ENCODE measurements around the gene SLC25A30.
"Not testable (repeated sequence)": the region's sequence is repeated elsewhere in the genome, so short reads cannot be mapped to it uniquely, and the experiment has no call there.

Gene SLC25A30

DNA sequence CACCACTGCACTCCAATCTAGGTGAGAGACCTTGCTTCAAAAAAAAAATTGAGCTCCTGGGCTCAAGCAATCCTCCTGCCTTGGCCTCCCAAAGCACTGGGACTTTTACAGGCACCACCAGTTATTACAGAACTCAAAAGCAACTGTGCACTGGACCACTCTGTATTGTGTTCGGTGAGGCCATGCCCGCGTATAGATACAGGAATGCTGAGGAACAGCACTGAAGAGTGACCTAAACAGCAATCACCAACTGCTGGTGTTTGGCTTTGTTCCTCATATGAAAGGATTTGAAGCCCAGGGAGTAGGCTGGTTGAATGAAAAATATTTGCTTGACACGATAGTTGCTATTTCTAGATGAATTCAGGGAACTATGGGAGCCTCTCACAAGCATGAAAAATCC, 29.5 kb downstream of the SLC25A30 start:
- TF ChIP-seq, protein P1, sequence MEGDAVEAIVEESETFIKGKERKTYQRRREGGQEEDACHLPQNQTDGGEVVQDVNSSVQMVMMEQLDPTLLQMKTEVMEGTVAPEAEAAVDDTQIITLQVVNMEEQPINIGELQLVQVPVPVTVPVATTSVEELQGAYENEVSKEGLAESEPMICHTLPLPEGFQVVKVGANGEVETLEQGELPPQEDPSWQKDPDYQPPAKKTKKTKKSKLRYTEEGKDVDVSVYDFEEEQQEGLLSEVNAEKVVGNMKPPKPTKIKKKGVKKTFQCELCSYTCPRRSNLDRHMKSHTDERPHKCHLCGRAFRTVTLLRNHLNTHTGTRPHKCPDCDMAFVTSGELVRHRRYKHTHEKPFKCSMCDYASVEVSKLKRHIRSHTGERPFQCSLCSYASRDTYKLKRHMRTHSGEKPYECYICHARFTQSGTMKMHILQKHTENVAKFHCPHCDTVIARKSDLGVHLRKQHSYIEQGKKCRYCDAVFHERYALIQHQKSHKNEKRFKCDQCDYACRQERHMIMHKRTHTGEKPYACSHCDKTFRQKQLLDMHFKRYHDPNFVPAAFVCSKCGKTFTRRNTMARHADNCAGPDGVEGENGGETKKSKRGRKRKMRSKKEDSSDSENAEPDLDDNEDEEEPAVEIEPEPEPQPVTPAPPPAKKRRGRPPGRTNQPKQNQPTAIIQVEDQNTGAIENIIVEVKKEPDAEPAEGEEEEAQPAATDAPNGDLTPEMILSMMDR (IDR thresholded peaks at IDR 0.05; ENCODE audit: borderline replicate concordance, control extremely low read depth, extremely low read depth, insufficient read depth, missing control alignments): no peak
- DNase-seq (ENCODE audit: low spot score): no peak
- in situ Hi-C loops (cut with MboI; ENCODE audit: low sequenced_read_pairs, unreplicated experiment): no loop called here

DNA sequence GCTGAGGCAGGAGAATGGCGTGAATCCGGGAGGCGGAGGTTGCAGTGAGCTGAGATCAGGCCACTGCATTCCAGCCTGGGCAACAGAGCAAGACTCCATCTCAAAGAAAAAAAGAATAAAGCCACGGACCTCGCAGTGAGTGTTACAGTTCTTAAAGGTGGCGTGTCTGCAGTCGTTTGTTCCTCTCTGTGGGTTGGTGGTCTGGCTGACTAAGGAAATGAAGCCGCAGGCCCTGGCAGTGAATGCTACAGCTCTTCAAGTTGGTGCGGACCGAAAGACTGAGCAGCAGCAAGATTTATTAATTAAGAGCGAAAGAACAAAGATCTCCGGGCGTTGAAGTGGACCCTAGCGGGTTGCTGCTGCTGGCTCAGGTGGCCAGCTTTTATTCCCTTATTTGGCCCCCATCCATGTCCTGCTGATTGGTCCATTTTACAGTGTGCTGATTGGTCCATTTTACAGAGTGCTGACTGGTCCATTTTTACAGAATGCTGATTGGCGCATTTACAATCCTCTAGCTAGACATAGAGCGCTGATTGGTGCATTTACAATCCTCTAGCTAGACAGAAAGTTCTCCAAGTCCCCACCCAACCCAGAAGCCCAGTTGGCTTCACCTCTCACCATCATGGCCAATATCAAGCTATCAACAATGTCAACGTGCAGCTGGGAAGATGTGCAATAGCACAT, 31.1 kb downstream of the SLC25A30 start:
- in situ Hi-C loops (cut with MboI; ENCODE audit: low sequenced_read_pairs, unreplicated experiment); DNase-seq (ENCODE audit: low spot score): not testable (repeated sequence)

DNA sequence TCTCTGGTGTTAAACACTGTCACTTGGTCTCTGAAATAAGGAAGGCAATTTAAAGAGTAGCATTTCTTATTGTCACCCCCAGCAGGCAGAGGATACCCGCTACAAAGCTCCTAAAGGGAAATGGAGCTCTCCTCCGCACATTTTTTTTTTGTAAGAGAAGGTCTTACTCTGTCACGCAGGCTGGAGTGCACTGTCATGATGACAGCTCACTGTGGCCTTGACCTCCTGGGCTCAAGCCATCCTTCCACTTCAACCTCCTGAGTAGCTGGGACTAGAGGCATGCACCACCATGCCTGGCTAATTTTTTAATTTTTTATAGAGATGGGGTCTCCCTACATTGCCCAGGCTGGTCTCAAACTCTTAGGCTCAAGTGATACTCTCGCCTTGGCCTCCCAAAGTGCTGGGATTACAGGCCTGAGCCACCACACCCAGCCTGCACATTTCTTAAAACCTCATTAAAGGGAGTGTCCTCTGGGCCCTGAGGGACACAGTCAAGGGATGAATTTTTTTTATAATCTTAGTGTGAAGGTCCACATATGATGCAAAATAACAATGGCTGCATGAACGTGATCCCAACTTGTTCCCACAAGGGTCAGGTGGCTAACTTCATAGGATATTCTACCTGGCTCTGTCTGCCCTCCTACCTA, 32.1 kb downstream of the SLC25A30 start:
- TF ChIP-seq, protein P1 (IDR thresholded peaks at IDR 0.05; ENCODE audit: borderline replicate concordance, control extremely low read depth, extremely low read depth, insufficient read depth, missing control alignments): no peak
- no peak for DNase-seq (ENCODE audit: low spot score)
- in situ Hi-C loops (cut with MboI; ENCODE audit: low sequenced_read_pairs, unreplicated experiment): no loop called here

DNA sequence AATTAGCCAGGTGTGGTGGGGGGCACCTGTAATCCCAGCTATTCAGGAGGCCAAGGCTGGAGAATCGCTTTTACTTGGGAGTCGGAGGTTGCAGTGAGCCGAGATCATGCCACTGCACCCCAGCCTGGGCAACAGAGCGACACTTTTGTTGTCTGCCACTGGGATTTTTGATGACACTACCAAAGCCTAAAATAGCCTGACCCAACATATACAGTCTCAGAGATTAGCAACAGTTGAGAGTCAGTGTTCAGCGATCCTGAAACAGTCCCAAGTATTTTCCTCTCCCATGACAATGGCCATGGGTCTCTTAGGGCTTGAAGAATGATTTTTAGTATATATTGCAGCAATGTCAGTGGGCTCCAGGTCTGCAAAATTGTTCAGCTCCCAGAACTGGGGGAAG, 32.9 kb downstream of the SLC25A30 start:
- TF ChIP-seq, protein P1 (IDR thresholded peaks at IDR 0.05; ENCODE audit: borderline replicate concordance, control extremely low read depth, extremely low read depth, insufficient read depth, missing control alignments): no peak
- in situ Hi-C loops (cut with MboI; ENCODE audit: low sequenced_read_pairs, unreplicated experiment): no loop called here

DNA sequence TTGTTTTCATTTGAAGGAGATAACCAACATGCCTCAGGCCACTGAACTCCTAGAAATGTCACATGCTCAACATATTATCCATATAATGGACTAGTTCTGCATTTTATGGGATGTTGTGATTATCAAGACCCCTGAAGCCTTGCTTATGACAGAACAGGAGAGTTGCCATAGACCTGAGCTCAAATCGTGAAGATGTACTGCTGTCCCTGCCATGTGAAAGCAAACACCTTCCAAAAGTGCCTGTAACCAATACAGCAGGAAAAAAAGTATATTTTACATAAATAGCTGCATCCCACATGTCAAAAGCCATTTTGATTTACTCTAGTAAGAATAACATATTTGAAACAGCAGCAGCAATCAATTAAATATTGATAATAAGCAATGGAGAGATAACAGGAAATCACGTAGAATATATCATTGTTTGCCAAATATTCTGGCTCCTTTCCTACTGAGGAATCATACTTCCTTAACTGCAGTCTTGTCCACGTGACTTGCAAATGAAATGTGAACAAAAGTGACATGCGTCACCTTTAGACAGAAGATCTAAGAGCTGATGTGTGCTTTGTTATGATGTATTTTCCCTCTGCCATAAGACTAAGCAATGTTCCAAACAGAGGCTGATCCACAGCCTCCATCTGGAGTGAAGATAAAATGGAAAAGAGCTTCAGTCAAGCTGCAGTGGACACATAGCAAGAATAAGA, 33.5 kb downstream of the SLC25A30 start:
- TF ChIP-seq, protein P1 (IDR thresholded peaks at IDR 0.05; ENCODE audit: borderline replicate concordance, control extremely low read depth, extremely low read depth, insufficient read depth, missing control alignments): no peak
- no peak for DNase-seq (ENCODE audit: low spot score)
- in situ Hi-C loops (cut with MboI; ENCODE audit: low sequenced_read_pairs, unreplicated experiment): no loop called here

More for the DNA sequence above, 32.9 kb downstream of the SLC25A30 start:
- DNase-seq (ENCODE audit: low spot score): no peak

DNA sequence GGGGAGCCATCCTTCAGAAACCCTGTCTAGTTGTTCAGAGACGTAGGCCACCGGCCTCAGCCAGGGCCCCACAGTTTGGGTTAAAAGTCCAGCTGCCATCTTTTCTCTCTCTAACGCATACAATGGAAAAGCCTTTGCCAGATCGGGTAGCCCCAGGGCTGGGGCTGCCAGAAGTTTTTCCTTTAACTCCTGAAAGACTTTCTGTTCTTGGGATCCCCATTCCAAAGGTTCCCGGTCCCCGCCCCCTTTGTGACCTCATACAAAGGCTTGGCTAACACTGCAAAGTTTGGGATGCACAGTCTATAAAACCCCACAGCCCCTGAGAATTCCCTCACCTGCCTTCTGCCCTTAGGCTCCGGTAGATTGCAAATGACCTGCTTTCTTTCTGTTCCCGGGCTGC, 35.4 kb downstream of the SLC25A30 start:
- DNase-seq (ENCODE audit: low spot score); in situ Hi-C loops (cut with MboI; ENCODE audit: low sequenced_read_pairs, unreplicated experiment): not testable (repeated sequence)

DNA sequence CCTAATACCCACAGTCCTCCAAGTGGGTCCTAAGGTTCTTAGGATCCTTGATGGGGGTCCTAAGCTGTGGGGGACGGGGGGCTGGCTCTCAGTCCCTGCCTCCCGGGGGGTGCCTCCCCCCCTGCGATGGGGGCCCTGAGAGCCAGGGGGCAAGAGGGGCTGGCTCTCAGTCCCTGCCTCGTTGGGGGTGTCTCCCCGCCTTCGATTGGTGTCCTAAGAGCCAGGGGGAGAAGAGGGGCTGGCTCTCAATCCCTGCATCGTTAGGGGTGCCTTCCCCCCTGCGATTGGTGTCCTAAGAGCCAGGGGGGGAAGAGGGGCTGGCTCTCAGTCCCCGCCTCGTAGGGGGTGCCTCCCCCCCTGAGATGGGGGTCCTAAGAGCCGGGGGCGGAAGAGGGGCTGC, 37.0 kb downstream of the SLC25A30 start:
- no peak for DNase-seq (ENCODE audit: low spot score)
- in situ Hi-C loops (cut with MboI; ENCODE audit: low sequenced_read_pairs, unreplicated experiment): no loop called here
- TF ChIP-seq, protein P1 (IDR thresholded peaks at IDR 0.05; ENCODE audit: borderline replicate concordance, control extremely low read depth, extremely low read depth, insufficient read depth, missing control alignments): no peak

DNA sequence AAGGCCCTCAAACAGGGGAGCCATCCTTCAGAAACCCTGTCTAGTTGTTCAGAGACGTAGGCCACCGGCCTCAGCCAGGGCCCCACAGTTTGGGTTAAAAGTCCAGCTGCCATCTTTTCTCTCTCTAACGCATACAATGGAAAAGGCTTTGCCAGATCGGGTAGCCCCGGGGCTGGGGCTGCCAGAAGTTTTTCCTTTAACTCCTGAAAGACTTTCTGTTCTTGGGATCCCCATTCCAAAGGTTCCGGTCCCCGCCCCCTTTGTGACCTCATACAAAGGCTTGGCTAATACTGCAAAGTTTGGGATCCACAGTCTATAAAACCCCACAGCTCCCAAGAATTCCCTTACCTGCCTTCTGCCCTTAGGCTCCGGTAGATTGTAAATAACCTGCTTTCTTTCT, 37.5 kb downstream of the SLC25A30 start:
- DNase-seq (ENCODE audit: low spot score); in situ Hi-C loops (cut with MboI; ENCODE audit: low sequenced_read_pairs, unreplicated experiment): not testable (repeated sequence)

DNA sequence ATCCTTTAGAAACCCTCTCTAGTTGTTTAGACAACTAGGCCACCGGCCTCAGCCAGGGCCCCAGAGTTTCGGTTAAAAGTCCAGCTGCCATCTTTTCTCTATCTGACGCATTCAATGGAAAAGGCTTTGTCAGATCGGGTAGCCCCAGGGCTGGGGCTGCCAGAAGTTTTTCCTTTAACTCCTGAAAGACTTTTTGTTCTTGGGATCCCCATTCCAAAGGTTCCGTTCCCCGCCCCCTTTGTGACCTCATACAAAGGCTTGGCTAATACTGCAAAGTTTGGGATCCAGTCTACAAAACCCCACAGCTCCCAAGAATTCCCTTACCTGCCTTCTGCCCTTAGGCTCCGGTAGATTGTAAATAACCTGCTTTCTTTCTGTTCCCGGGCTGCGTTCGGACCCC, 38.7 kb downstream of the SLC25A30 start:
- not testable (repeated sequence) for DNase-seq (ENCODE audit: low spot score)
- in situ Hi-C loops (cut with MboI; ENCODE audit: low sequenced_read_pairs, unreplicated experiment): loop anchor here (10.0 kb wide), 1 partner anchor 115 kb away; no protein-coding TSS in a partner anchor

DNA sequence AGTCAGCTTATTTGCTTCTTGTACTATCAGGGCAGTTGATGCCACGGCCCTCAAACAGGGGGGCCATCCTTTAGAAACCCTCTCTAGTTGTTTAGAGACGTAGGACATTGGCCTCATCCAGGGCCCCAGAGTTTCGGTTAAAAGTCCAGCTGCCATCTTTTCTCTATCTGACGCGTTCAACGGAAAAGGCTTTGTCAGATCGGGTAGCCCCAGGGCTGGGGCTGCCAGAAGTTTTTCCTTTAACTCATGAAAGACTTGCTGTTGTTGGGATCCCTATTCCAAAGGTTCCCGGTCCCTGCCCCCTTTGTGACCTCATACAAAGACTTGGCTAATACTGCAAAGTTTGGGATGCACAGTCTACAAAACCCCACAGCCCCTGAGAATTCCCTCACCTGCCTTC, 39.4 kb downstream of the SLC25A30 start:
- in situ Hi-C loops (cut with MboI; ENCODE audit: low sequenced_read_pairs, unreplicated experiment): loop anchor here (10.0 kb wide), 1 partner anchor 116 kb away; no protein-coding TSS in a partner anchor
- DNase-seq (ENCODE audit: low spot score): not testable (repeated sequence)

DNA sequence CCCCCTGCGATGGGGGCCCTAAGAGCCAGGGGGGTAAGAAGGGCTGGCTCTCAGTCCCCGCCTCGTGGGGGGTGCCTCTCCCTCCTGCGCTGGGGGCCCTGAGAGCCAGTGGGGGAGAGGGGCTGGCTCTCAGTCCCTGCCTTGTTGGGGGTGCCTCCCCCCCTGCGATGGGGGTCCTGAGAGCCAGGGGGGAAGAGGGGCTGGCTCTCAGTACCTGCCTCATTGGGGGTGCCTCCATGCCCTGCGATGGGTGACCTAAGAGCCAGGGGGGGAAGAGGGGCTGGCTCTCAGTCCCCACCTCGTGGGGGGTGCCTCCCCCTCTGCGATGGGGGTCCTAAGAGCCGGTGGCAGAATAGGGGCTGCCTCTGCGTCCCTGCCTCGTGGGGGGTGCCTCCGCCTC, 40.9 kb downstream of the SLC25A30 start:
- DNase-seq (ENCODE audit: low spot score): not testable (repeated sequence)
- in situ Hi-C loops (cut with MboI; ENCODE audit: low sequenced_read_pairs, unreplicated experiment): loop anchor here (10.0 kb wide), 1 partner anchor 117 kb away; no protein-coding TSS in a partner anchor
